RPMI8226 (cell line): ENCODE data around the gene USP21.

Experiments
- DNase-seq: peaks from one replicate; pipeline ENCODE4 v3.0.0-alpha.2; 2015

The USP21 gene

DNA sequence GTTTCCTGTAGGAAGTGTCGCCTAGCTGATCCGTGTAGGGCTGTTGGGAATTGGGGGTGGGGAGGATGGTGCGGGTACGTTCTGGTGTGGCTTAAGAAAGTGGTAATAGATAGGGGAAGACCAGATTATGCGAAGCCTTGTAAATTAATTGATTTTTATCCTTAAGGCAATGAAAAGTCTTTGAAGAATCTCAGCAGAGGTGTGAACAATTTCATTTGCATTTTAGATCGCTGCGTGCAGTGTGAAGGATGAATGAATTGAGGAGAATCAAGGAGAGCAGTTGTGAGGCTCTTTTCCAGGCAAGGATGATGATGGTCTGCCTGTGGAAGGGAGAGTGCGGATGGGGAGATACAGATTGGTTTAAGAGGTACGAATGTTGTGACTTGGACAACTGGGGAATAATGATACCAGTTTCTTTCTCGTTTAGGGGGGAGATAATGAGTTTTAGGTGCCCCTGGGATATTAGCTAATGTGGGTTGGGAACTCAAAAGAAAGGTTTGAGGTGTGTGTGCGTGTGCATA lies 26.0 kb upstream of the USP21 start:
- DNase-seq: no peak

DNA sequence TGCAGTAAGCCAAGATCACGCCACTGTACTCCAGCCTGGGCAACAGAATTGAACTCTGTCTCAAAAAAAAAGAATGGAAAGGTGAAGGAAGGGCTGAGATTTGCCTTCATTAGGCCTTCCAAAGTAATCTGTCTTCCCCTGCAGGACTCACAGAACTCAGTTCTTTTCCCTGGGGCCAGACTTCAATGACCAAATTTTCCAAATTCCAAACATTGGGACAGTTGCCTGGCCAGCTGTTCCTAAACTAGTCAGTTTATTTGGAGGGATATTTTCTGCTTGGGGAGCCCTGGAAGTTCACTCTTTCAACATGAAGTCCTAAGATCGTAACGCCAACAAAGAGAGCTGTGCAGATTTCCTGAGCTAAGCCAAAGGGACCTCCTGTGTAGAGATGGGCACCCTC lies 21.4 kb upstream of the USP21 start:
- DNase-seq: no peak

DNA sequence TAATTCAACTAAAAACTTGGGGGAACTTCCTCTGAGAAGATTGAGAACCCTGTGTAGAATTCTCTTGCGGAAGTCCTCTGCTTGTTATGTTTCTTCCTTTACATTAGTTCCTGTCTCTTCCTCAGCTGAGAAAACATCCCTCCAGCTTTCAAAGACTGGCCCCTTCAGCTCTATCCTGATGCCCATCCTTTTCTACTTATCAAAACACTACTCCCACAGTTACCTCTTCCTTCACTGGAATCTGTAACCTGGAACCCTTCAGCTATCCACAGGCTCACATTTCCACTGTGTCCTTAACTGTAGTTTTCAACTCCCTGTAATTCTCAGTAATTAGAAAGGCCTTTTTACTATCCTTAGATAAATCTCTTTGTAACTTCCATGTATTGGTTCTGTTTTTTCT lies 20.9 kb upstream of the USP21 start:
- DNase-seq: no peak

DNA sequence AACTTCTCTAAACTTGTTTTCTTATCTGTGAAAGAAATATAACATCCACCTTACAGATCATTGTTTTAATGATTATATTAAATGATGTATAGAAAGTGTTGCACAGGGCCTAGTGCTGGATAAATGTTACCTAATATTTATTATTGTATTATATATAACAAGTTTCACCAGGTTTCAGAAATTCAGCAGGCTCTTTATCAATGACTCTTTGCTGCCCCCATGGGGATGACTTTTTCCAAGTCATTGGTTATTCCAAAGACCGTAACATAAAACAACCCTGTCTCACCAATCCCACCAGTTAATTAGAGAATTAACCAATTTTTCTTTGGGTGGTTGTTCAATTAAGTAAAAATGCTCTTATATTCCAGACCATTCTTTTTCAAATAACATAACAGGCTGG lies 19.5 kb upstream of the USP21 start:
- peak; percentile 56 for DNase-seq

DNA sequence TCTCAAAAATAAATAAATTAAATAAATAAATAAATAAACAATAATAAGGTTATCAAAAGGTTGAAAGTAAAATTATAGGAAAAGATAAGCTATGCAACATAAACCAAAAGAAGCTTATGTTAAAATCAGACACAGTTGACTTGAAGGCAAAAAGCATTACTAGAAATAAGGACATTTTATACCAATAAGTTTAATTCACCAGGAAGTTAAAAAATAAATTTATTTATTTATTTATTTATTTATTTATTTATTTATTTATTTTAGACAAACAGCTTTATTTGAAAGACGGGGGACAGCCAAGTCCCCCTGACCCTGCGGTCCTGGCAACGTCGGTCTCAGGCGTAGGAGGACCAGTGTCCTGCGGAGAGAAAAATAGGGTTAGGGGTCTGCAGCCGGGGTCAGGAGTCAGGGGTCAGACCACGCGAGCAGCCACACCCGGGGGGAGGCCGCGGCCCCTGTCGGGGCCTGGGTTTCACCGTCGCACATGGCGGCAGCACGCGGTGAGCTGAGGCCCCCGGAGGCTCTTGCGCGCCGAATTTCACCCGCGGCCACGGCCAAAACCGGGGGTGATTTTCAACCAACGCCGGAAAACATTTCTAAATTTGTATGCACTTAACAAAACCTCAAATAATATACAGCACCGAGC lies 18.4 kb upstream of the USP21 start:
- DNase-seq: no peak

DNA sequence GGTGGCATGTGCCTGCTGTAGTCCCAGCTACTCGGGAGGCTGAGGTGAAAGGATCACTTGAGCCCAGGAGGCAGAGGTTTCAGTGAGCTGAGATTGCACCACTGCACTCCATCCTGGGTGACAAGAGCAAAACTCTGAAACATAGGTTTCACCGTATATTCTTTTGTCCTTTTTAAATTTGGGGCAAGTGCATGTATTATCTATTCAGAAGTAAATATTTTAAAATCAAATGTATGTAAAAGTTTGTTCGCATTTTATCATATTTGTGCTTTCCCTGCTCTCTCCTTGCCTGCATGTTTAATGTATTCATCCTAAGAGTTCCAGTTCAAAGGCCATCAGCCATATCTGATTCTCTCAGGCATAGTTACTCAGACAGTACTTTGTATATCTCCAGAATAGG lies 13.5 kb upstream of the USP21 start:
- DNase-seq: no peak

DNA sequence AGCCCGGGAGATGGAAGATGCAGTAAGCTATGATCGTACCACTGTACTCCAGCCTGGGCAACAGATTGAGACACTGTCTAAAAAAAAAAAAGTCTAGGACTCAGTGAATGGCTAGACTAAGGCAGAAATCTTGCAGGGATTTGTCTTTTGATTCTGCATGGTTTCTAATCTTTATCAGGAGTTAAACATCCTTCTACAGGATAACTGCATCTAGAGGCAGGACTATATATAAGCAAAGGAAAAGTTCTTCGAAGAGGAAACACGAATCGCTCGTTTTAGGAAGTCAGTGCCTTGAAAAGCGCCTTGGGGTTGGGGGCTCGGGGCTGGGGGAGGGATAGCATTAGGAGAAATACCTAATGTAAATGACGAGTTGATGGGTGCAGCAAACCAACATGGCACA lies 6.1 kb upstream of the USP21 start:
- DNase-seq: no peak

DNA sequence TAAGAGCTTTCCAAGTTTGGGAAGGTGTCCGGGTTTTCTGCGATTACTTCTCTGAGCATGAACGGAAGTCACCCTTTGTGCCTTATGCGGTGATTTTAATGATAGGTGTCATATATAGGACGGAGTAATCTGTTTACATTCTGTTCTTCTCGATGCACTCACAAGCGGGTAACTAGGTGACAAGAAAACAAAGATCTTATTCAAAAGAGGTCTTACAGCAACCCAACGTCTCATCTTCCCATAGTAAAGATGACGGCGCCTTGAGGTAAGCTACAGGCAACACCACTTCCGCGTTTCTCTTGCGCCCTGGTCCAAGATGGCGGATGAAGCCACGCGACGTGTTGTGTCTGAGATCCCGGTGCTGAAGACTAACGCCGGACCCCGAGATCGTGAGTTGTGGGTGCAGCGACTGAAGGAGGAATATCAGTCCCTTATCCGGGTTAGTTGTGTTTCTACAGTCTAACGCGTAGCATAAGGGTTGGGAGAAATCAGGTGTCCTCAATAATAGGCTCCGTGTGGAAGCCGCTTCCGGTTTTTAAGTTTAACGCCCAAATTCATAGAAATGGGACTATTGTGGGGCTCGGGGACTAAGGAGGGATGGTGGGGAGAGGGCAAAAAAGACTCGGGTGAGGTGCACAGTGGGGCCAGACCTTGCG lies 5.5 kb upstream of the USP21 start, which contains the start of gene UFC1:
Gene UFC1, plus strand, starts transcription at position 297 of the 656 bp plus-strand sequence. Its CDS starts 20 bp downstream, at position 317.
- peak; percentile 93 for DNase-seq

DNA sequence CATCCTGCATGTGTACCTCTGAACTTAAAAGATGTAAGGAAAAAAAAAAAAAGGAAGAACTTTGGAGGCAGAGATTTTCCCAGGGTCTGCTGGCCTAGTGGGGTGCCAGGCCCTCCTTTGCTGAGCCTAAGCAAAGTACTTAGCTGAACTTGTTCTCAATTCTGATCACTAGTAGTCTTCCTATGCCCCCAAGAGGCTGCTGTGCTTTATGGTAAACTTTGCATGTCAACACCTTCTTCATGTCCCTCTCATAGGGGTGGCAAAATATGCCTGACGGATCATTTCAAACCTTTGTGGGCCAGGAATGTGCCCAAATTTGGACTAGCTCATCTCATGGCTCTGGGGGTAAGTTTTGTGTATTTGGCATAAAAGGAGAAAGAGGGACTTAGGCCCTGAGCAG lies 1.4 kb upstream of the USP21 start:
- DNase-seq: no peak

DNA sequence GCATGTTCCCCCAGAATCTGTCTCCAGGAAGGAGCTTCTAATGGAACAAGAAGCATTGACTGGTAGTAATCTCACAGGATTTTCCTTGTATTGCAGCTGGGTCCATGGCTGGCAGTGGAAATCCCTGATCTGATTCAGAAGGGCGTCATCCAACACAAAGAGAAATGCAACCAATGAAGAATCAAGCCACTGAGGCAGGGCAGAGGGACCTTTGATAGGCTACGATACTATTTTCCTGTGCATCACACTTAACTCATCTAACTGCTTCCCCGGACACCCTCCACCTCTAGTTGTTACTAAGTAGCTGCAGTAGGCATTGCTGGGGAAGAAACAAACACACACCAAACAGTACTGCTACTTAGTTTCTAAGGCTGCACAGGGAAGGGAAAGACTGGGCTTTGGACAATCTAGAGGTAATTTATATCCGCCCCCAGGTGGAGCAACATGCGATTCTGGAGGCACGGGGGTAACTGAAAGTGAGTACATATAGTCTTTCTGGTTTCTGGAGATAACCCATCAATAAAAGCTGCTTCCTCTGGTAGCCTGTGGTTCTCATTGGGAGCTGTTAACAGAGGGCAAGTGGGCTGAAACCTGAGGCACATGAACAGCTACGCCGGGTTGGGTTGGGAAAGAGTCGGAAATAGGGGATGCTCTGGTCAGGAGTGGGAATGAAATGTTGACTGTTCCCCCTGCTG lies 837 bp upstream of the USP21 start:
- DNase-seq: no peak

DNA sequence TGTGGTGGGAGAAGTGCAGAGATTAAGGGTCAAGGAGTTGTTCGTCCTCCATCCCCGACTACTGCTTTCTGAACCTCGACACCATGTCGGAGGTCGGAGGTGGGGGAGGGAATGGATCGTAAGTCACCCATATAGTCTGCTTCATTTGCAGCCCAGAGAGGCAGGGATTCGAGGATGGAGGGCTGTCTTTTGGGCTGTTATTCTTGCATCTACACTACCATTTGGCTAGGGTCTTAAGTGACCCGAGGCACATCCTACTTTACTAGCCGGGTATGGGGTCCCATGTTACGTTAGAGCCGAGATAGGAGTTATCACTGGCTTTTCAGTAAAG lies 578 bp downstream of the USP21 start:
- no peak for DNase-seq

DNA sequence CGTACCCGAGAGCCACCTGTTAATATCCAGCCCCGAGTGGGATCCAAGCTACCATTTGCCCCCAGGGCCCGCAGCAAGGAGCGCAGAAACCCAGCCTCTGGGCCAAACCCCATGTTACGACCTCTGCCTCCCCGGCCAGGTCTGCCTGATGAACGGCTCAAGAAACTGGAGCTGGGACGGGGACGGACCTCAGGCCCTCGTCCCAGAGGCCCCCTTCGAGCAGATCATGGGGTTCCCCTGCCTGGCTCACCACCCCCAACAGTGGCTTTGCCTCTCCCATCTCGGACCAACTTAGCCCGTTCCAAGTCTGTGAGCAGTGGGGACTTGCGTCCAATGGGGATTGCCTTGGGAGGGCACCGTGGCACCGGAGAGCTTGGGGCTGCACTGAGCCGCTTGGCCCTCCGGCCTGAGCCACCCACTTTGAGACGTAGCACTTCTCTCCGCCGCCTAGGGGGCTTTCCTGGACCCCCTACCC lies 1.4 kb downstream of the USP21 start:
- no peak for DNase-seq

DNA sequence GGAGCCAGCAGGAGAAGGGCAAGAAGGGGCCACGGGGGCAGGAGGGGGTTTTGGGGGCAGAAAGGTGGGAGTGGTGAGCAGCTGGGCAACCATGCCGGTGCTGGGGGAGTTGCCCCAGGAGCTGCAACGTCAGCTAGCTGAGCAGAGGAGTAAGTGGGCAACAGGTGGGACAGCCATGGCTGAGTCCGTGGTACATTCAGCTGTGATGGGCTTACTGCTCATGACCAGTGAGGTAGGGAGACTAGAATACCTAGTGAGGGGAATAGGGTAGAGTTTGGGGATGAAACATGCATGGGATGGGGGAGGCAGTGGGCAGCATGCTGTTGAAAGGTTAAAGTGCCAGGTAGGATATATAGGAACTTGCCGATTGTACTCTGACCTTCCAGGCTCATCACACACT lies 2.4 kb downstream of the USP21 start:
- DNase-seq: no peak

DNA sequence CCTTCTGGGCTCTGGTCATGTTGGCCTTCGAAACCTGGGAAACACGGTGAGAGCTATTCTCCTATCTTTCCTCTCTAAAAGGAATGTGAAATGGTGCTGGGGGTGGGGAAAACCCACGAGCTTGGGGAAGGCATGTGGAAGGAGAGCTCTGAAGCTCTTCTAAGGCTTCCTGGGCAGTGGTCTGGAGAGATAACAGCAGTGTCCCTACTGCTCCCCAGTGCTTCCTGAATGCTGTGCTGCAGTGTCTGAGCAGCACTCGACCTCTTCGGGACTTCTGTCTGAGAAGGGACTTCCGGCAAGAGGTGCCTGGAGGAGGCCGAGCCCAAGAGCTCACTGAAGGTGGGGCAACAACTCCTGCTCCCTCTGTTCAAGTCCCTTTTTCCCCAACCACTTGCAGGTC lies 2.8 kb downstream of the USP21 start:
- no peak for DNase-seq

DNA sequence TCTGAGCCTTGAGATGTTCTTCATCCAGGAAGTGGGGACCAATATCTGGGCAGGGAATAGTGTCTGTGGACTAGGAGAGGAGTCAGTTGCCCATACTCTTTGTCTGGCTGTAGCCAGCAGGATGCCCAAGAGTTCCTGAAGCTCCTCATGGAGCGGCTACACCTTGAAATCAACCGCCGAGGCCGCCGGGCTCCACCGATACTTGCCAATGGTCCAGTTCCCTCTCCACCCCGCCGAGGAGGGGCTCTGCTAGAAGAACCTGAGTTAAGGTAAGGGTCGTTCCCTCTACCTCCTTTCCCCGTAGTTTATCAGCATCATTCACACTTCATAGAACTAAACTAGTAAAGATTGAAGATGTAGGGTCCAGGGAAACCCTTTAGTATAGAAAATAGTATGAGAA lies 3.5 kb downstream of the USP21 start:
- no peak for DNase-seq

DNA sequence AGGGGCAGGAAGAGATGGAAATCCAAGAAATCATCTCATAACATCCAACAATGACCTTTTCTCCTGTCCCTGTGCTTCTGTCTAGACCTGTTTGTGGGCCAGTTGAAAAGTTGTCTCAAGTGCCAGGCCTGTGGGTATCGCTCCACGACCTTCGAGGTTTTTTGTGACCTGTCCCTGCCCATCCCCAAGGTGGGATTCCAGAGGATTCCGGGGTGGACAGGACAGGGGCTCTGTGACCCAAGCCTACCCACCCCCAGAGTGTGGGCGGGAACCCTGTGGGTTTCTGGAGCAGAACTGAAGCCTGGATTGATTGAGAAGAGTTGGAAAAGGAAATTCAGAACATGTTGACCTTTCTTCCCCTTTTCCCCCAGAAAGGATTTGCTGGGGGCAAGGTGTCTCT lies 4.5 kb downstream of the USP21 start:
- no peak for DNase-seq

DNA sequence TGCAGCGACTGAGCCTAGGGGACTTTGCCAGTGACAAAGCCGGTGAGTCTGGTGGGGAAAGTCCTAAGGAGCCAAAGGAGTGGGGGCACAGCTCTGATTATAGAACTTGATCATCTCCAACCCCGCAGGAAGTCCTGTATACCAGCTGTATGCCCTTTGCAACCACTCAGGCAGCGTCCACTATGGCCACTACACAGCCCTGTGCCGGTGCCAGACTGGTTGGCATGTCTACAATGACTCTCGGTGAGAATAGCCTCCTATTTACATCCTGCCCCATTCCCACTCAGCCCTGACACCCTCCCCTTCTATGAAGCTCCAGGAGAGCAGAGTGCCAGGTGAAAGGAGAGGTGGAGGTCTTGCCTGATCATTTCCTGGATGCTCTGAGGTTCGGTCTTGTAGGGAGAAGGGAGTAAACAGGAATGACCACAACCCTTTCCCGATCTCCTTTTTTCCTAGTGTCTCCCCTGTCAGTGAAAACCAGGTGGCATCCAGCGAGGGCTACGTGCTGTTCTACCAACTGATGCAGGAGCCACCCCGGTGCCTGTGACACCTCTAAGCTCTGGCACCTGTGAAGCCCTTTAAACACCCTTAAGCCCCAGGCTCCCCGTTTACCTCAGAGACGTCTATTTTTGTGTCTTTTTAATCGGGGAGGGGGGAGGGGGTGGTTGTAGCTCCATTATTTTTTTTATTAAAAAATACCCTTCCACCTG lies 5.8 kb downstream of the USP21 start:
- DNase-seq: no peak

DNA sequence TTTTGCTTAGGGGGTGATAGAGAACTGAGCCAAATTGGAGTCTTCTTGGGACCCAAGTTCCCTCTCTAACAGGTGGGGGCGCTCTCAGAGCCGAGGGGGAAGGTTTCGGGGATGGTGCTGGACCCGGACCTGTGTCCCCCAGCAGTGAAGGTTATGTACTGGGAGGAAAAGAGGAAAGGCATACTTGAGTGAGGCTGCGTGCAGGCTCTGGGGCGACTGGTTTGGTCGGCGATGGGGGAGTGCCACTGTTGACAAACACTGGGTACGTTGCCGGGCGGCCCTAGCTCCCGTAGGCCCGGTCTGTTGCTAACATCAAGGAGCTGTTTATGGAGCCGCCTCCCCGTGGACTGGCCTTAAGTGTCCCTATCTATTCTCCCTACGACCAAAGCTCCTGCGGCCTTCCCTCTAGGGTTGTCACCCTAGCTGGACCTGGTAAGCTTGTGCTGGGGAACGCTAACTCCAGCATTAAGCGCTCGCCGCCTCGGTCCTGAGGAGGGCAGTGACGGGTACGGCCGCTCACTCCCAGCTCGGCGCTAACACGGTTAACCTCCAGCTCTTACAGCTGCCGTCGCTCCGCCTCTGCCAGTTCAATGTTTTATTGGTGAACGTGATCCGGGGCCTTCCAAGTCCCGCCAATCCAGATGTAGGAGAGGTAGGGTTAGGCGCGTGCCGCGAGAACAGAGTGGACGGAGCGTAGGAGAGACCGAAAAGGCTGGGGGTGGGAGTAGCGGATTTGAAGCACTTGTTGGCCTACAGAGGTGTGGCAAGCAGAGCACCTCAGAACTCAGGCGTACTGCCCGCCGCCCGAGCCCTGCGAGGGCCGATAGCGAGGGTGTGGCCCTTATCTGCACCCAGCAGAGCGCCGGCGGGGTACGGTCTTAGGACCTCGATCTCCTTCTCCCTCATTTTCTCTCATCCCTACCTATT lies 6.7 kb downstream of the USP21 start, which contains the start of gene PPOX:
Gene PPOX, plus strand, starts transcription at position 685 of the 927 bp plus-strand sequence. CDS start 422 bp downstream, outside the sequence.
- DNase-seq: peak; percentile 99

DNA sequence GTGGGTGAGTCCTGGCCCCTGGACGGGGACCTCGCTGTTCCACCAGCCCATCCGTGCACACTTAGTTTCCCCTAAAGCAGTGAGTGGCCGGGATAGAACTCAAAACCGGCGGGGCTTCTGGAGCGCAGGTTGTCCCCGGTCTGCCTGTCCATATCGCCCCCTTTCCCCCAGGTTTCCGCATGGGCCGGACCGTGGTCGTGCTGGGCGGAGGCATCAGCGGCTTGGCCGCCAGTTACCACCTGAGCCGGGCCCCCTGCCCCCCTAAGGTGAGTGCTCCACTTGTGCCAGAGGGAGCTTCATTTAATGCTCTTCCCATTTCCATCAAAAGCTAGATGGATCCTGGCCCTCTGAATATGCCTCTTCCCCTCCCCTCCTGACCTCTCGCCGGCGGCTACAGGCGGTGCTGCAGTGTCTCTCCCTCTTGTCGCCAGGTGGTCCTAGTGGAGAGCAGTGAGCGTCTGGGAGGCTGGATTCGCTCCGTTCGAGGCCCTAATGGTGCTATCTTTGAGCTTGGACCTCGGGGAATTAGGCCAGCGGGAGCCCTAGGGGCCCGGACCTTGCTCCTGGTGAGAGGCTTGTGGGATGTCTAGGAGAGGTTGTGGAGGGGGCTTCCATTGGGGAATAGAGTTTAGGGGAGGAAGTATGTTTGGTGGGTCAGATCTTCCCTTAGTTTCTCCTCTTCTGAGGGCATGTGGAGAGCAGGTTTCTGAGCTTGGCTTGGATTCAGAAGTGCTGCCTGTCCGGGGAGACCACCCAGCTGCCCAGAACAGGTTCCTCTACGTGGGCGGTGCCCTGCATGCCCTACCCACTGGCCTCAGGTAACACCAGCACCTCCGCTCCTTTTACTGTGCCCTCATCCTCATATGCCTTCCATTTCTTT lies 7.6 kb downstream of the USP21 start:
- DNase-seq: peak; percentile 48

DNA sequence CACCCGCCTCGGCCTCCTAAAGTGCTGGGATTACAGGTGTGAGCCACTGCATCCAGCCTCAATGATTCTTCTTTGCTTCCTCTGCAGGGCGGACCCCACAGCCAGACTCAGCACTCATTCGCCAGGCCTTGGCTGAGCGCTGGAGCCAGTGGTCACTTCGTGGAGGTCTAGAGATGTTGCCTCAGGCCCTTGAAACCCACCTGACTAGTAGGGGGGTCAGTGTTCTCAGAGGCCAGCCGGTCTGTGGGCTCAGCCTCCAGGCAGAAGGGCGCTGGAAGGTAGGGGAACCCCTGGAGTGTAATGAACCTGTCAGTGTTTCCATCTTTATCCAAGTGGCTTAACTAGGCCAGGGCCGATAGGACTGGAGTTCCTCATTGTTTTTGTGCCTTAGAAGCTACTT lies 9.6 kb downstream of the USP21 start:
- DNase-seq: no peak

DNA sequence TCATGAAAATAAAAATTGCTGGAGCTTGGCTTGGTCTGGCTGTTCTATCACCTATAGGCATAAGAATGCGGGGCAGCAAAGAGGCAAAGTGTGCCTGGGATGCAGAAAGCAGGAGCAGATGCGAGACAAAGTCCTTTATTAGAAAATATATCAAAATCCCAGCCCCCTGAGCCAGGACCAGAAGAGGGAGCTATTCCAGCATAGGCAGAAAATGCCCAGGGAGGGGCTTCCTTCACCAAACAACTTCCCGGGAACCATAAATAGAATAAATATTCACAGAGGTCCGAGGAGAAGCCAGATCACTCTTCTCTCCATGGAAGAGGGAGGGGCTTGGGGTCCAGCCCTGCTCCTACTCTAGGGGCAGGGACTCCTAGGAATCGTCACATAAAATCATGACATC lies 11.9 kb downstream of the USP21 start:
- DNase-seq: no peak
